Astrocyte (in vitro differentiated cells and primary cell): ENCODE measurements around the gene RAB8B. TPM values are rescaled to one million over a fixed set of nuclear protein-coding genes. Genes with fewer than 3 reads are reported as not detected.
A peak's percentile ranks its signal among the peaks of the same experiment; 100 is the strongest.

Source experiments
- DNase-seq: peaks from one replicate; pipeline ENCODE4 v3.0.0-alpha.2; 2010; ENCODE audit warnings: low read depth
- FAIRE-seq: peaks from 2 replicates; lab custom pipeline; 2011; peaks lifted over from hg19 to GRCh38; lab: Jason Lieb, UNC
- H2AFZ ChIP-seq: 2 replicates; pipeline ENCODE4 v1.6.0; 2012; ENCODE audit warnings: low read depth, low read length, inconsistent platforms
- H3K27ac ChIP-seq: 2 replicates; pipeline ENCODE4 v1.5.1; 2011; ENCODE audit warnings: low read depth, low read length, inconsistent platforms
- H3K27me3 ChIP-seq: 2 replicates; pipeline ENCODE4 v1.6.0; 2011; ENCODE audit warnings: low read length, inconsistent platforms; ENCODE audit not compliant: insufficient read depth
- H3K36me3 ChIP-seq: 2 replicates; pipeline ENCODE4 v1.5.1; 2011; ENCODE audit warnings: low read length, inconsistent platforms; ENCODE audit not compliant: insufficient read depth
- H3K4me1 ChIP-seq: 2 replicates; pipeline ENCODE4 v1.5.1; 2011; ENCODE audit warnings: low read length, inconsistent platforms; ENCODE audit not compliant: insufficient read depth
- H3K4me2 ChIP-seq: 2 replicates; pipeline ENCODE4 v1.6.0; 2012; ENCODE audit warnings: low read length, inconsistent platforms
- H3K4me3 ChIP-seq: 2 replicates; pipeline ENCODE4 v1.5.1; 2011; ENCODE audit warnings: low read depth, mild to moderate bottlenecking, low read length, inconsistent platforms; ENCODE audit not compliant: insufficient read depth
- H3K79me2 ChIP-seq: 2 replicates; pipeline ENCODE4 v1.6.0; 2012; ENCODE audit warnings: mild to moderate bottlenecking, low read length, inconsistent platforms; ENCODE audit not compliant: insufficient read depth
- H3K9ac ChIP-seq: 2 replicates; pipeline ENCODE4 v1.6.0; 2012; ENCODE audit warnings: mild to moderate bottlenecking, low read length, inconsistent platforms
- H3K9me3 ChIP-seq: 2 replicates; pipeline ENCODE4 v1.5.1; 2012; ENCODE audit warnings: low read depth, mild to moderate bottlenecking, low read length, inconsistent platforms; ENCODE audit not compliant: insufficient read depth
- H4K20me1 ChIP-seq: 2 replicates; pipeline ENCODE4 v1.6.0; 2012; ENCODE audit warnings: low read length, inconsistent platforms; ENCODE audit not compliant: insufficient read depth
- H3K27ac Mint-ChIP-seq: one replicate; pipeline ENCODE4 v1.8.0; 2021; ENCODE audit warnings: mild to moderate bottlenecking, mixed read lengths; ENCODE audit not compliant: unreplicated experiment
- H3K27me3 Mint-ChIP-seq: one replicate; pipeline ENCODE4 v1.8.0; 2021; ENCODE audit warnings: low read depth, mixed read lengths; ENCODE audit not compliant: unreplicated experiment
- H3K36me3 Mint-ChIP-seq: one replicate; pipeline ENCODE4 v1.8.0; 2021; ENCODE audit warnings: low read depth, mixed read lengths; ENCODE audit not compliant: unreplicated experiment
- H3K4me1 Mint-ChIP-seq: one replicate; pipeline ENCODE4 v1.8.0; 2021; ENCODE audit warnings: low read depth, mixed read lengths; ENCODE audit not compliant: unreplicated experiment
- H3K4me3 Mint-ChIP-seq: one replicate; pipeline ENCODE4 v1.8.0; 2021; ENCODE audit warnings: mild to moderate bottlenecking, moderate library complexity, mixed read lengths; ENCODE audit not compliant: unreplicated experiment
- H3K9me3 Mint-ChIP-seq: one replicate; pipeline ENCODE4 v1.8.0; 2021; ENCODE audit warnings: mild to moderate bottlenecking, mixed read lengths; ENCODE audit not compliant: unreplicated experiment
- EZH2 ChIP-seq: IDR thresholded peaks from 2 replicates; pipeline ENCODE4 v1.6.1; 2012; ENCODE audit warnings: mild to moderate bottlenecking, low read length, inconsistent platforms; ENCODE audit not compliant: insufficient read depth
- total RNA-seq: library from RNA; stranded (reverse); gene quantifications from 2 replicates; pipeline ENCODE4 v1.2.1, GENCODE V29; 2021
- TF ChIP-seq, protein P1 (sequence below): IDR thresholded peaks from 2 replicates; pipeline ENCODE4 v1.5.1; 2011; ENCODE audit warnings: low read depth, mild to moderate bottlenecking, inconsistent platforms, low read length, moderate library complexity; ENCODE audit not compliant: insufficient read depth

RAB8B gene
- total RNA-seq, 1 donor from 2014 or later: 49.3 TPM

- Histone ChIP-seq H4K20me1 (no peaks in the 10 kb centered on the region), H3K4me3 (no peak overlapping the region), H3K9ac (no peak overlapping the region), H3K9me3 (no peaks in the 10 kb centered on the region), H3K36me3 (no peaks in the 10 kb centered on the region), H2AFZ (no peak overlapping the region), H3K4me1 (peaks cover 15% of the 10 kb centered on the region), H3K27me3 (no peaks in the 10 kb centered on the region), H3K4me2 (no peak overlapping the region), H3K27ac (no peak overlapping the region), H3K79me2 (no peaks in the 10 kb centered on the region)
- peaks cover 17% of the 10 kb centered on the region for H3K4me1 Mint-ChIP-seq
- no peaks in the 10 kb centered on the region for H3K27me3 Mint-ChIP-seq
- no peak for FAIRE-seq
- DNase-seq: no peak
- H3K4me3 Mint-ChIP-seq: no peak overlapping the region
- H3K9me3 Mint-ChIP-seq: no peaks in the 10 kb centered on the region
- TF ChIP-seq EZH2: no peak
- TF ChIP-seq, protein P1, sequence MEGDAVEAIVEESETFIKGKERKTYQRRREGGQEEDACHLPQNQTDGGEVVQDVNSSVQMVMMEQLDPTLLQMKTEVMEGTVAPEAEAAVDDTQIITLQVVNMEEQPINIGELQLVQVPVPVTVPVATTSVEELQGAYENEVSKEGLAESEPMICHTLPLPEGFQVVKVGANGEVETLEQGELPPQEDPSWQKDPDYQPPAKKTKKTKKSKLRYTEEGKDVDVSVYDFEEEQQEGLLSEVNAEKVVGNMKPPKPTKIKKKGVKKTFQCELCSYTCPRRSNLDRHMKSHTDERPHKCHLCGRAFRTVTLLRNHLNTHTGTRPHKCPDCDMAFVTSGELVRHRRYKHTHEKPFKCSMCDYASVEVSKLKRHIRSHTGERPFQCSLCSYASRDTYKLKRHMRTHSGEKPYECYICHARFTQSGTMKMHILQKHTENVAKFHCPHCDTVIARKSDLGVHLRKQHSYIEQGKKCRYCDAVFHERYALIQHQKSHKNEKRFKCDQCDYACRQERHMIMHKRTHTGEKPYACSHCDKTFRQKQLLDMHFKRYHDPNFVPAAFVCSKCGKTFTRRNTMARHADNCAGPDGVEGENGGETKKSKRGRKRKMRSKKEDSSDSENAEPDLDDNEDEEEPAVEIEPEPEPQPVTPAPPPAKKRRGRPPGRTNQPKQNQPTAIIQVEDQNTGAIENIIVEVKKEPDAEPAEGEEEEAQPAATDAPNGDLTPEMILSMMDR: no peak
- H3K36me3 Mint-ChIP-seq: no peaks in the 10 kb centered on the region
- no peak overlapping the region for H3K27ac Mint-ChIP-seq
Measured at GRCh38 chr15:63181648-63182047, 7.8 kb upstream of the RAB8B start.

- peaks cover 5% of the 10 kb centered on the region for H3K79me2 ChIP-seq
- no peak overlapping the region for H3K4me3 ChIP-seq
- H2AFZ ChIP-seq: peak overlapping the region; percentile 6
- Mint-ChIP-seq H3K4me3 (no peak overlapping the region), H3K27me3 (no peaks in the 10 kb centered on the region), H3K4me1 (peaks cover 15% of the 10 kb centered on the region), H3K27ac (peak overlapping the region; percentile 43), H3K9me3 (no peaks in the 10 kb centered on the region), H3K36me3 (no peaks in the 10 kb centered on the region)
- no peak overlapping the region for H3K4me2 ChIP-seq
- H3K9ac ChIP-seq: no peak overlapping the region
- H3K27ac ChIP-seq: no peak overlapping the region
- H3K4me1 ChIP-seq: peaks cover 20% of the 10 kb centered on the region
- FAIRE-seq (no peak), DNase-seq (no peak)
- H3K36me3 ChIP-seq: no peaks in the 10 kb centered on the region
- H4K20me1 ChIP-seq: no peaks in the 10 kb centered on the region
- no peaks in the 10 kb centered on the region for H3K9me3 ChIP-seq
- no peaks in the 10 kb centered on the region for H3K27me3 ChIP-seq
- no peak for TF ChIP-seq EZH2
- TF ChIP-seq, protein P1: no peak
Measured at GRCh38 chr15:63185206-63185605, 4.2 kb upstream of the RAB8B start.

GRCh38 chr15:63186065-63186464, 3.3 kb upstream of the RAB8B start:
- peak overlapping the region; percentile 65 for H3K27ac Mint-ChIP-seq
- H3K4me2 ChIP-seq: no peak overlapping the region

More at GRCh38 chr15:63186065-63186464, 3.3 kb upstream of the RAB8B start:
- peaks cover 13% of the 10 kb centered on the region for H3K79me2 ChIP-seq
- no peaks in the 10 kb centered on the region for H3K27me3 ChIP-seq
- H3K9me3 Mint-ChIP-seq: no peaks in the 10 kb centered on the region
- H3K4me3 Mint-ChIP-seq: no peak overlapping the region
- no peak overlapping the region for H2AFZ ChIP-seq
- H3K4me1 ChIP-seq: peaks cover 27% of the 10 kb centered on the region
- no peaks in the 10 kb centered on the region for H3K36me3 ChIP-seq
- H3K27me3 Mint-ChIP-seq: no peaks in the 10 kb centered on the region
- H4K20me1 ChIP-seq: no peaks in the 10 kb centered on the region
- no peak for TF ChIP-seq EZH2
- TF ChIP-seq, protein P1: no peak
- H3K4me3 ChIP-seq: no peak overlapping the region
- H3K9me3 ChIP-seq: no peaks in the 10 kb centered on the region
- DNase-seq (peak; percentile 45), FAIRE-seq (no peak)
- no peak overlapping the region for H3K9ac ChIP-seq
- no peaks in the 10 kb centered on the region for H3K36me3 Mint-ChIP-seq
- peaks cover 16% of the 10 kb centered on the region for H3K4me1 Mint-ChIP-seq
- H3K27ac ChIP-seq: peak overlapping the region; percentile 1
